Tibial nerve (tissue), 4 donors: Measurements from ENCODE around the gene ZNF420. TPM values are rescaled to one million over a fixed set of nuclear protein-coding genes. Genes with fewer than 3 reads are reported as not detected.
"Not testable (repeated sequence)": the region's sequence is repeated elsewhere in the genome, so short reads cannot be mapped to it uniquely, and the experiment has no call there.

Experiments used
- DNase-seq, 2 donors: peaks; one replicate each; pipeline ENCODE4 v3.0.0-alpha.2; 2019; ENCODE audit warnings: low spot score in 2 of 2
- H3K27ac ChIP-seq, 4 donors: fragments of 200-600 bp; sonication (generic) in 3 of 4; one replicate each; pipeline ENCODE4 v1.5.1; 2017 to 2019; ENCODE audit warnings: mild to moderate bottlenecking in 1 of 4
- H3K27me3 ChIP-seq, 2 donors: fragments of 200-600 bp; sonication (generic) in 1 of 2; one replicate each; pipeline versions ENCODE4 v1.5.1 to v1.6.0; 2017 to 2019
- H3K36me3 ChIP-seq, 3 donors: fragments of 200-600 bp; sonication (generic); one replicate each; pipeline ENCODE4 v1.5.1; 2018 to 2019
- H3K4me1 ChIP-seq, 4 donors: fragments of 200-600 bp; sonication (generic) in 3 of 4; one replicate each; pipeline ENCODE4 v1.5.1; 2017 to 2019
- H3K4me3 ChIP-seq, 4 donors: fragments of 200-600 bp; sonication (generic) in 3 of 4; one replicate each; pipeline ENCODE4 v1.5.1; 2017 to 2019; ENCODE audit warnings: mild to moderate bottlenecking in 1 of 4, moderate library complexity in 1 of 4
- H3K9me3 ChIP-seq, 4 donors: fragments of 200-600 bp; sonication (generic) in 3 of 4; one replicate each; pipeline ENCODE4 v1.5.1; 2017 to 2019
- CTCF ChIP-seq, 5 experiments: fragments of 200-600 bp in 3 of 5; fragments of 450-650 bp in 2 of 5; sonication (generic) in 3 of 5; IDR thresholded peaks; one replicate each; pipeline ENCODE4 v1.5.1; 2016 to 2019; ENCODE audit warnings: antibody characterized with exemption in 5 of 5, mild to moderate bottlenecking in 3 of 5, moderate library complexity in 2 of 5
- EP300 ChIP-seq, 2 donors: sonication (generic); formaldehyde crosslinking; IDR thresholded peaks; one replicate each; pipeline ENCODE4 v1.6.1; 2017; ENCODE audit warnings: antibody characterized with exemption in 2 of 2, mild to moderate bottlenecking in 1 of 2
- POLR2A ChIP-seq, 2 donors: fragments of 450-650 bp; IDR thresholded peaks; one replicate each; pipeline ENCODE4 v1.6.1; 2017; ENCODE audit warnings: antibody characterized with exemption in 2 of 2, mild to moderate bottlenecking in 2 of 2, moderate library complexity in 2 of 2
- WGBS, 2 donors: methylation state at CpG; one replicate each; pipeline ENCODE4 v1.1.5; 2018; 5-methylcytosine and 5-hydroxymethylcytosine counted together
- total RNA-seq, 4 donors: library from RNA; depleted of rRNA; stranded (reverse); fragments of >200 nt; gene quantifications; one replicate each; pipeline ENCODE4 v1.1.0, GENCODE V29; 2016

The ZNF420 gene
- total RNA-seq, 4 donors from 2014 or later, result 8.7 to 13.5 (median 10.5) TPM

- H3K4me3 ChIP-seq, result no peak overlapping the region
- H3K36me3 ChIP-seq, result peaks cover 0 to 20% (median 0%) of the 10 kb centered on the region in 3 donors
- H3K27ac ChIP-seq, result no peak overlapping the region
- no peaks in the 10 kb centered on the region for H3K27me3 ChIP-seq
- peaks cover 0 to 11% (median 3%) of the 10 kb centered on the region in 4 donors for H3K4me1 ChIP-seq
- TF ChIP-seq CTCF (IDR thresholded peaks at IDR 0.05) (no peak), POLR2A (IDR thresholded peaks at IDR 0.05) (no peak), EP300 (IDR thresholded peaks at IDR 0.05) (no peak)
- DNase-seq, result no peak
- peaks cover 0 to 37% (median 7%) of the 10 kb centered on the region in 4 donors for H3K9me3 ChIP-seq
Measured at GRCh38 chr19:37074111-37074510, 4.1 kb upstream of the ZNF420 start.

- Histone ChIP-seq H3K27me3 (no peaks in the 10 kb centered on the region), H3K36me3 (peaks cover 0 to 14% (median 0%) of the 10 kb centered on the region in 3 donors), H3K4me1 (peaks cover 0 to 18% (median 9%) of the 10 kb centered on the region in 4 donors), H3K4me3 (no peak overlapping the region), H3K27ac (no peak overlapping the region), H3K9me3 (peaks cover 0 to 29% (median 4%) of the 10 kb centered on the region in 4 donors)
- WGBS, 2 donors, result 30 to 42% methylated on average over 2 of the region's 2 CpGs
- TF ChIP-seq EP300 (IDR thresholded peaks at IDR 0.05), result no peak
- TF ChIP-seq CTCF (IDR thresholded peaks at IDR 0.05), result no peak
- TF ChIP-seq POLR2A (IDR thresholded peaks at IDR 0.05), result no peak
- DNase-seq, result no peak
Measured at GRCh38 chr19:37074819-37075362, 3.3 kb upstream of the ZNF420 start.

- not testable (repeated sequence) for H3K27ac ChIP-seq, H3K27me3 ChIP-seq, H3K4me3 ChIP-seq, DNase-seq
- Histone ChIP-seq H3K9me3 (peaks cover 0 to 30% (median 3%) of the 10 kb centered on the region in 4 donors), H3K36me3 (peaks cover 0 to 31% (median 0%) of the 10 kb centered on the region in 3 donors), H3K4me1 (peaks cover 0 to 20% (median 9%) of the 10 kb centered on the region in 4 donors)
- 96% methylated on average over 4 of the region's 4 CpGs for whole genome bisulfite sequencing, 2 donors
Measured at GRCh38 chr19:37076524-37076923, 1.7 kb upstream of the ZNF420 start.

GRCh38 chr19:37077501-37077933 lies 716 bp upstream of the ZNF420 start:
- H3K4me1 ChIP-seq, result peaks cover 0 to 20% (median 9%) of the 10 kb centered on the region in 4 donors
- H3K9me3 ChIP-seq, result peaks cover 0 to 31% (median 6%) of the 10 kb centered on the region in 4 donors
- TF ChIP-seq CTCF (IDR thresholded peaks at IDR 0.05) (no peak), EP300 (IDR thresholded peaks at IDR 0.05) (no peak), POLR2A (IDR thresholded peaks at IDR 0.05) (no peak)
- H3K27me3 ChIP-seq, result no peaks in the 10 kb centered on the region
- H3K27ac ChIP-seq, result peak overlapping the region; percentile 77 to 89 (median 88)
- peak overlapping the region; percentile 62 to 87 (median 78) for H3K4me3 ChIP-seq
- peaks cover 0 to 34% (median 0%) of the 10 kb centered on the region in 3 donors for H3K36me3 ChIP-seq
- WGBS, 2 donors, result 13 to 15% methylated on average over 7 of the region's 7 CpGs
- DNase-seq, result no peak

- H3K4me1 ChIP-seq, result peaks cover 0 to 20% (median 9%) of the 10 kb centered on the region in 4 donors
- no peak for DNase-seq
- H3K27ac ChIP-seq, result peak overlapping the region in 3 of 4 donors; percentile 88 to 89 (median 89)
- no peak for TF ChIP-seq EP300 (IDR thresholded peaks at IDR 0.05)
- TF ChIP-seq CTCF (IDR thresholded peaks at IDR 0.05), result no peak
- TF ChIP-seq POLR2A (IDR thresholded peaks at IDR 0.05), result no peak
- peak overlapping the region; percentile 62 to 87 (median 78) for H3K4me3 ChIP-seq
- H3K36me3 ChIP-seq, result peaks cover 0 to 39% (median 0%) of the 10 kb centered on the region in 3 donors
- peaks cover 0 to 42% (median 12%) of the 10 kb centered on the region in 4 donors for H3K9me3 ChIP-seq
- H3K27me3 ChIP-seq, result no peaks in the 10 kb centered on the region
- WGBS, 2 donors, result 2 to 3% methylated on average over 7 of the region's 7 CpGs
Measured at GRCh38 chr19:37078717-37079032, 442 bp downstream of the ZNF420 start.
